HepG2 (cell line): ENCODE data around the gene DSTN. TPM values are rescaled to one million over a fixed set of nuclear protein-coding genes. Genes with fewer than 3 reads are reported as not detected.
A peak's percentile ranks its signal among the peaks of the same experiment; 100 is the strongest.

ENCODE experiments used
- ATAC-seq: fragments of 200-7000 bp; cut with Tn5 transposase; 3 replicates; pipeline ENCODE4 v1.9.1; 2020; ENCODE audit warnings: mild to moderate bottlenecking, moderate library complexity
- BruUV-seq: library from RNA; stranded (reverse); fragments of 400-500 nt; replicated peaks from 2 replicates; lab custom pipeline; 2021; lab: Mats Ljungman, UMichigan
- CTCF ChIA-PET: fragments of 300-600 bp; formaldehyde crosslinking; extraction: SDS; loops from one replicate; lab custom pipeline; 2021; ENCODE audit warnings: low total read pairs, inconsistent platforms, low intra/inter-chr PET ratio; lab: Yijun Ruan, JAX
- POLR2A ChIA-PET: fragments of 350-600 bp; sonication (Branson Sonifier 250); formaldehyde crosslinking; loops from one replicate; lab custom pipeline; 2020; ENCODE audit warnings: antibody characterized with exemption, inconsistent platforms; lab: Yijun Ruan, JAX
- DNase-seq: peaks from one replicate; pipeline ENCODE4 v3.0.0-alpha.2; 2015; ENCODE audit warnings: low spot score
- FAIRE-seq: peaks from 3 replicates; lab custom pipeline; 2011; peaks lifted over from hg19 to GRCh38; lab: Jason Lieb, UNC
- H2AFZ ChIP-seq: one replicate; pipeline ENCODE4 v1.6.1; 2011; ENCODE audit warnings: low read length, inconsistent platforms
- H3K27ac ChIP-seq: fragments of 300-600 bp; 3 replicates; pipeline ENCODE4 v1.8.0; 2011; ENCODE audit warnings: mixed run types, mild to moderate bottlenecking, mixed read lengths, low read length, inconsistent platforms; ENCODE audit not compliant: insufficient read depth; ENCODE audit errors: extremely low read length
- H3K27me3 ChIP-seq, 2 experiments: fragments of 200-600 bp in 1 of 2; 2 replicates in 1 of 2; 3 replicates in 1 of 2; pipeline versions ENCODE4 v1.6.0 to v1.8.0; 2011; ENCODE audit warnings: low read length in 2 of 2, mild to moderate bottlenecking in 2 of 2, moderate library complexity in 2 of 2, inconsistent platforms in 1 of 2; ENCODE audit not compliant: insufficient read depth in 2 of 2, control insufficient read depth in 1 of 2
- H3K36me3 ChIP-seq, 2 experiments: fragments of 200-600 bp in 1 of 2; replicated peaks in 1 of 2; 2 replicates in 1 of 2; 3 replicates in 1 of 2; pipeline versions ENCODE4 v1.5.1 to v1.8.0; 2011; ENCODE audit warnings: low read length in 2 of 2, inconsistent platforms in 1 of 2; ENCODE audit not compliant: insufficient read depth in 2 of 2, control insufficient read depth in 1 of 2
- H3K4me1 ChIP-seq: 2 replicates; pipeline ENCODE4 v1.5.1; 2012; ENCODE audit warnings: low read length, inconsistent platforms; ENCODE audit not compliant: insufficient read depth
- H3K4me2 ChIP-seq: 2 replicates; pipeline ENCODE4 v1.6.0; 2011; ENCODE audit warnings: low read depth, low read length, inconsistent platforms
- H3K4me3 ChIP-seq, 3 experiments: fragments of 200-600 bp in 1 of 3; sonication (generic), shearing (Covaris generic) in 1 of 3; replicated peaks in 1 of 3; 2 replicates each; pipeline ENCODE4 v1.5.1; 2011 to 2016; ENCODE audit warnings: low read length in 3 of 3, inconsistent platforms in 2 of 3, low read depth in 2 of 3, mild to moderate bottlenecking in 2 of 3, control low read depth in 1 of 3, mixed read lengths in 1 of 3; ENCODE audit not compliant: insufficient read depth in 1 of 3
- H3K79me2 ChIP-seq: one replicate; pipeline ENCODE4 v1.6.1; 2011; ENCODE audit warnings: low read length, inconsistent platforms; ENCODE audit not compliant: insufficient read depth
- H3K9ac ChIP-seq: 2 replicates; pipeline ENCODE4 v1.6.0; 2011; ENCODE audit warnings: mild to moderate bottlenecking, low read depth, low read length, inconsistent platforms; ENCODE audit not compliant: insufficient read depth
- H3K9me3 ChIP-seq: 2 replicates; pipeline ENCODE4 v1.5.1; 2012; ENCODE audit warnings: mild to moderate bottlenecking, low read length
- H4K20me1 ChIP-seq: 2 replicates; pipeline ENCODE4 v1.6.0; 2011; ENCODE audit warnings: inconsistent platforms, mild to moderate bottlenecking, low read length, moderate library complexity; ENCODE audit not compliant: insufficient read depth
- CEBPZ ChIP-seq: IDR thresholded peaks from 2 replicates; pipeline ENCODE4 v1.6.1; 2012; ENCODE audit warnings: low read length, improper control_type of control experiment
- ELF3 ChIP-seq: IDR thresholded peaks from 2 replicates; pipeline ENCODE4 v1.6.1; 2016; ENCODE audit warnings: missing genetic modification reagents, missing compliant biosample characterization
- HIVEP1 ChIP-seq: sonication (generic); formaldehyde crosslinking; IDR thresholded peaks from 2 replicates; pipeline ENCODE4 v1.4.0; 2020; ENCODE audit warnings: mild to moderate bottlenecking, missing genetic modification reagents
- IRF1 ChIP-seq: sonication (generic); formaldehyde crosslinking; IDR thresholded peaks from 2 replicates; pipeline ENCODE4 v1.4.0; 2020; ENCODE audit warnings: low read depth, mild to moderate bottlenecking, missing genetic modification reagents
- MAZ ChIP-seq, 2 experiments: sonication (generic) in 1 of 2; formaldehyde crosslinking in 1 of 2; IDR thresholded peaks; 2 replicates each; pipeline versions ENCODE4 v1.5.0 to v1.6.1; 2012 to 2020; ENCODE audit warnings: low read depth in 2 of 2, mild to moderate bottlenecking in 2 of 2, borderline replicate concordance in 1 of 2, improper control_type of control experiment in 1 of 2, low read length in 1 of 2, missing genetic modification reagents in 1 of 2, moderate library complexity in 1 of 2
- NR2F2 ChIP-seq: IDR thresholded peaks from 2 replicates; pipeline ENCODE4 v1.6.1; 2012; ENCODE audit warnings: low read depth, inconsistent platforms, borderline replicate concordance
- POGK ChIP-seq: sonication (generic); formaldehyde crosslinking; conservative IDR thresholded peaks from 2 replicates; pipeline ENCODE4 v1.8.0; 2022; ENCODE audit warnings: mild to moderate bottlenecking, moderate library complexity, missing genetic modification reagents
- SSRP1 ChIP-seq: IDR thresholded peaks from 2 replicates; pipeline ENCODE4 v1.6.1; 2016; ENCODE audit warnings: control low read depth
- ZNF10 ChIP-seq: sonication (generic); formaldehyde crosslinking; IDR thresholded peaks from 2 replicates; pipeline ENCODE4 v1.4.0; 2020; ENCODE audit warnings: mild to moderate bottlenecking, low read depth, missing genetic modification reagents, borderline replicate concordance
- ZNF143 ChIP-seq: sonication (generic); formaldehyde crosslinking; IDR thresholded peaks from 2 replicates; pipeline ENCODE4 v1.4.0; 2020; ENCODE audit warnings: missing genetic modification reagents
- ZNF24 ChIP-seq: fragments of 450-650 bp; IDR thresholded peaks from 2 replicates; pipeline ENCODE4 v1.6.1; 2017; ENCODE audit warnings: antibody characterized with exemption, mild to moderate bottlenecking
- ZNF547 ChIP-seq: sonication (generic); formaldehyde crosslinking; IDR thresholded peaks from 2 replicates; pipeline ENCODE4 v1.5.1; 2020; ENCODE audit warnings: mild to moderate bottlenecking, missing genetic modification reagents
- ZNF749 ChIP-seq: sonication (generic); formaldehyde crosslinking; IDR thresholded peaks from 2 replicates; pipeline ENCODE4 v1.8.0; 2022; ENCODE audit warnings: mild to moderate bottlenecking, missing genetic modification reagents, moderate library complexity, borderline replicate concordance
- ZNF770 ChIP-seq: sonication (generic); formaldehyde crosslinking; IDR thresholded peaks from 2 replicates; pipeline ENCODE4 v1.5.0; 2020; ENCODE audit warnings: mild to moderate bottlenecking, missing genetic modification reagents
- WGBS: methylation state at CpG from one replicate; pipeline ENCODE4 v1.1.6; 2017; ENCODE audit warnings: low lambda C conversion rate; 5-methylcytosine and 5-hydroxymethylcytosine counted together
- in situ Hi-C: cut with HindIII; loops from 2 replicates; pipeline ENCODE4 v1.10.0; 2017; ENCODE audit warnings: low pct_unique_long_range_greater_than_20kb; ENCODE audit not compliant: extremely low pct_ligation_motif_present
- intact Hi-C: fragments of 100-400 bp; cut with micrococcal nuclease; formaldehyde crosslinking; loops from one replicate; pipeline ENCODE4 v1.10.0; 2022; ENCODE audit not compliant: unreplicated experiment
- polyA plus RNA-seq, 8 experiments: library from polyadenylated mRNA; depleted of rRNA in 3 of 8; stranded (reverse) in 7 of 8; unstranded in 1 of 8; fragments of >200 nt; fragmentation: Illumina TruSeq in 4 of 8; extraction: Trizol in 4 of 8; gene quantifications; 2 replicates each; pipeline versions ENCODE4 v1.2.1 to v1.2.3, GENCODE V29; 2011 to 2016; ENCODE audit warnings: low read depth in 4 of 8, missing spikeins in 1 of 8, mixed read lengths in 1 of 8; ENCODE audit not compliant: insufficient read depth in 1 of 8
- total RNA-seq, 5 experiments: library from RNA; depleted of rRNA; stranded (reverse); fragments of >200 nt; fragmentation: Illumina TruSeq; extraction: Trizol; gene quantifications; 2 replicates each; pipeline ENCODE4 v1.2.3, GENCODE V29; 2016; ENCODE audit warnings: low read depth in 1 of 5

The DSTN gene
- total and polyA plus RNA-seq, 2 of the 13 experiments (the other 11 are each of a cell fraction or from before 2014, with no cell fraction given): 27.6 to 106 TPM

- Histone ChIP-seq H3K4me3 (no peak overlapping the region), H3K27ac (no peak overlapping the region), H3K4me2 (no peak overlapping the region), H4K20me1 (peaks cover 23% of the 10 kb centered on the region; the same call in 1 of the 2 replicates), H3K4me1 (peaks cover 22% of the 10 kb centered on the region), H3K9ac (no peak overlapping the region), H3K9me3 (no peaks in the 10 kb centered on the region), H3K27me3 (no peaks in the 10 kb centered on the region), H3K36me3 (peaks cover 42 to 54% of the 10 kb centered on the region in 2 experiments), H3K79me2 (no peaks in the 10 kb centered on the region), H2AFZ (no peak overlapping the region)
- FAIRE-seq (no peak), DNase-seq (no peak), ATAC-seq (peak; percentile 0; the same call in 2 of the 3 replicates)
- intact Hi-C loops: no loop called here
- POLR2A ChIA-PET: interaction anchor here (0.8 to 1.6 kb wide), 4 partner anchors 9 to 68 kb away, joined by 3 to 4 read pairs (median 3); partner anchors contain the start of gene RRBP1
- BruUV-seq: no TSS peak
- 85% methylated on average over 20 of the region's 20 CpGs for WGBS
- in situ Hi-C loops: loop anchor here (5.0 kb wide), 1 partner anchor 77 kb away; no protein-coding TSS in a partner anchor
- CTCF ChIA-PET: interaction anchor here (3.1 kb wide), 1 partner anchor 77 kb away, joined by 11 read pairs; no protein-coding TSS in a partner anchor
- TF ChIP-seq ELF3 (CRISPR knock-in tag) (no peak), ZNF770 (CRISPR knock-in tag) (no peak), ZNF10 (CRISPR knock-in tag) (no peak), ZNF143 (CRISPR knock-in tag) (no peak), IRF1 (no peak), ZNF749 (no peak), NR2F2 (no peak), POGK (CRISPR knock-in tag) (no peak), SSRP1 (CRISPR knock-in tag) (no peak), MAZ (IDR thresholded peaks at IDR 0.05; ENCODE audit: borderline replicate concordance, low read depth, low read length) (no peak), MAZ (CRISPR knock-in tag; IDR thresholded peaks at IDR 0.05; ENCODE audit: low read depth) (no peak), HIVEP1 (CRISPR knock-in tag) (no peak), CEBPZ (no peak), ZNF547 (CRISPR knock-in tag) (no peak), ZNF24 (no peak)
These were observed 44.4 kb downstream of the DSTN start for GRCh38 chr20:17614176-17614811.
